CD4-positive, alpha-beta T cell treated with Interleukin-17A for 1 hour (primary cell): ENCODE measurements around the gene ADGRD1.
"Not testable (repeated sequence)": the region's sequence is repeated elsewhere in the genome, so short reads cannot be mapped to it uniquely, and the experiment has no call there.

Source experiments
- DNase-seq: peaks from one replicate; pipeline ENCODE4 v3.0.0-alpha.2; 2020

The ADGRD1 gene

DNA sequence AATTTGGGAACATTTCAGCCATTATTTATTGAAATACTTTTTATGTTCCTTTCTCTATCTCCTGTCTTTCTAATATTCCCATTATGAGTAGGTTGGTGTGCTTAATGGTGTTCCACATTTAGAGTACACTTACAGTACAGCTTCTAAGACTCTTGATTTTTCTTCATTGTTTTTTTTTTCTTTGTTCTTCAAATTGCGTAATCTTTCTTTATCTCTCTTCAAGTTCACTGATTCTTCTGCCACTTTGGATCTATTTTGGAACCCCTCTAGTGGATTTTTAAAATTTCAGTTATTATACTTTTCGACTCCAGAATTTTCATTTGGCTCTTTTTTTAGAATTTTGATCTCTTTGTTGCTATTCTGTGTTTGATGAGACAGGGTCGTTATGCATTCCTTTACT lies 157.7 kb downstream of the ADGRD1 start:
- no peak for DNase-seq

DNA sequence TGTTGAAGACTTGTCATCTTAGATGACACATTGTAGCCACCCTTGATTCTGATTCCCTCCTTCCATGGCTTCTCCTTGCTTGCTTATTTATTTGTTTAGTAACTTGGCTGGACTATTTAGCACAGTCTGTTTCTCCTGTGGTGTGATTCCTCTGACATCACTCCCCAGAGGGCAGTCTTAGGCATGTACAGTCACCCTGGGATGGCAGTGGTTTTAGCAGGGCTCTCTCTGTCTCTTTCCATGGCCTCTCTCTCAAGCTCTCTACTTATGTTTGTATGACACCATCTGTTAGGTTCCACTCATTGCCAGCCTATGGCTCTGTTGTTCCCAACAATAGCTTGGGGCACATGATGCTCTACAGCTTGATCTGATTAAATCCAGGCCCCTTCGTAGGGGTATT lies 158.3 kb downstream of the ADGRD1 start:
- DNase-seq: no peak

- DNase-seq: no peak
Observed at GRCh38 chr12:131112700-131113290, 159.1 kb downstream of the ADGRD1 start.

- DNase-seq: no peak
Observed at GRCh38 chr12:131113568-131114270, 160.0 kb downstream of the ADGRD1 start.

DNA sequence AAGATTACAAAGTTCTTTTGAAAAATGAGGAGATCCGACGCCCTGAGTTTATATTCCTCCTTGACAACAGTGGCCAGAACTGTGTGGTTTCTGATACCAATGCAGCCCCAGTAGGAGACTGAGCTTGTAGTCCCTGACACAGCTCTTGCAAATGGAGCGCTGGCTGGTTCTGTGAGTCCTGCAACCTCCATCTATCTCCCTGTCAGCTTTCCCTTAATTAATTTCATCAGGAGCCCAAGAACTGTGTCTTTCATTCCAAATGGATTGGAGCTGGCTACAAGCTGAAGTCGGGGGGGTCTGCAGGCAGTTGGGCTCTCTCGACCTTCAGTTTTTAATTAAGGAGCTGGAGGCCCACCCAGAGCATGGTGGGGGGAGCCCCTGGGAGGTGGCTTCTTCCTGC lies 160.6 kb downstream of the ADGRD1 start:
- DNase-seq: no peak

DNA sequence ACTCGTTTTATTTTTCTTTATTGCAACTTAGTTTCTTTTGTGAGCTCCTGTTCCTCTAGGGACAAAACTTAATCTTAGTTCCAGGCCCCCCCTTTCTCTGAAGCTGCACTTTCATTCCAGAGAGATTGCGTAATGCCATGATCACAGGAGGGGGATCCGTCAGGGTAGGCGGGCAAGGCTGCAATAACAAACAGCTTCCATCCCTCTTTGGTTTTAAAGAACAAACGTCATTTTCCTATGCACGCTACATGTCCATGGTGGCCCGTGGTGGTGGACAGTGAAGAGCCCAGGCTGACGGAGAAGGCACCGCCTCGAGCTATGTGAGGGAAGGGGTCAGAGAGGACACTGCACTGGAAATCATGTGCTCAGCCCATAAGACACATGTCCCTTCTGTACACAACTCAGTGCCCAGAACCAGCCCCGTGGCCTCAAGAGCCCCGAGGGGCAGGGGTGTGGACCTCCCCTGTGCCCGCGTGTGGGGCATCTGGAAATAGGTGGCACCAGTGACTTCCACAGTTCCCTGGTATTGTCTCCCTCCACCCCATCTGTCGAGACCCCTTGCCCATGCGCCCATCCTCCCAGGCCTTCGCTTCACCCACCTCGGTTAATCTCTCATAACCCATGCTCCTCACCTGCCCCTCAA lies 161.4 kb downstream of the ADGRD1 start:
- no peak for DNase-seq

DNA sequence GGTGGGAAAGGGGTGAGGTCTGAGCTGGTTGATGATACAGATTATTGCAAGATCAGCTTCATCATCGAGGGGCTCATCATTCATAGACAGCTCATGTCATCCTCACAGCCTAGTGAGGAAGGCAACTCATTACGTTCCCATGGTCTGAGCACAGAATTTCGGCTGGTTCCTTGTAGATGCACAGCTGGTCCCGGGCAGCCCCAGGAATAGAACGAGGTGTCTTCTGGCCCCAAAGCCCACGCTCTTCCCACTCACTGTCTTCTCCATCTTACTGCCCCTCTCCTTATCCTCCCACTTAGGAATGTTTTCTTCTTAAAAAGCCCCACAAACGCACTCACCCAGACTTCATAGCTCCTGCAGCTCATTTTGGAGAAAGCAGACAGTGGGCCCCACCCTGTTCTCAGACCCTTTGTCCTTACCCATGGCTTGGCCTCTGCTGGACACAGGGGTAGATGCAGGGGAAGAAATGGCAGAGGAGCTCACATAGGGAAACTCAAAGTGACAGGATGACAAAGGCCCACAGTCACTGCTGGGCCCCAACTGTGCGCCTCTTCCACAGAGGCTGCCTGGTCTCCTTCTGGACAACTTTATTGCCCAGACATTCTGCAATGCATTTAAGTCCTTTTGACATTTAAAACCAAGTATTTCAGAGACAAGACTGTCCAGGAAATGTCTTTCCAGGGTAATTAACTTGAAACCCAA lies 162.2 kb downstream of the ADGRD1 start:
- DNase-seq: no peak

DNA sequence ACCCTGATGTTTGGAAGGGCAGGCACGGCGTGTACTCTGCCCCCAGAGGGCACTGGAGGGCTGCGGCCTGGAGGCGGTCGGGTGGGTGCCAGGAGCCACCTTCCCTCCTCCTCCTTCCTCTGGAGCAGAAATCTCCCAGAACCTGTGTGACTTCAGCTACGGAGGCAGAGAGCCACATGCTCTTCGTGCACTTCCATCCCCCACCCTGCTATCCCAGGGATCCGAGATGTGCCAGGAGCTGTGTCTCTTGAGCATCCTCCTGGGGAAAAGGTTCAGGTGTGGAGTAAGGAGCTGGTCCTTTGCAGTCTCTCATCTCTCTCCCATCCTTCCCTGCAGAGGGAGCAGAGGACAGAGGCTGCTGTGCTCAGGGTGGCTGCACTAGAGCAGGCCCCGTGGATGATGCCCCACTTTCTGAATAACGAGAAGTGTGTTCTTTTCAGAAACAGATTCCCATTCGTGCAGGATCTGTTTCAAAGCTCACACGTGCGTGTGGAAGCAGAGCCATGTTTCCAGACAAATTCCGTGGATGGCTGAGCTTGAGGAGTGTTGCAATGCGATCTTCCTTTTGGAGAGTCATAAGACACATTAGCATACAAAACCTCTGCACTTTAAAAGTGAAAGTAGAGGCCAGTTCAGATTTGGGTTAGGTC lies 162.9 kb downstream of the ADGRD1 start:
- no peak for DNase-seq

DNA sequence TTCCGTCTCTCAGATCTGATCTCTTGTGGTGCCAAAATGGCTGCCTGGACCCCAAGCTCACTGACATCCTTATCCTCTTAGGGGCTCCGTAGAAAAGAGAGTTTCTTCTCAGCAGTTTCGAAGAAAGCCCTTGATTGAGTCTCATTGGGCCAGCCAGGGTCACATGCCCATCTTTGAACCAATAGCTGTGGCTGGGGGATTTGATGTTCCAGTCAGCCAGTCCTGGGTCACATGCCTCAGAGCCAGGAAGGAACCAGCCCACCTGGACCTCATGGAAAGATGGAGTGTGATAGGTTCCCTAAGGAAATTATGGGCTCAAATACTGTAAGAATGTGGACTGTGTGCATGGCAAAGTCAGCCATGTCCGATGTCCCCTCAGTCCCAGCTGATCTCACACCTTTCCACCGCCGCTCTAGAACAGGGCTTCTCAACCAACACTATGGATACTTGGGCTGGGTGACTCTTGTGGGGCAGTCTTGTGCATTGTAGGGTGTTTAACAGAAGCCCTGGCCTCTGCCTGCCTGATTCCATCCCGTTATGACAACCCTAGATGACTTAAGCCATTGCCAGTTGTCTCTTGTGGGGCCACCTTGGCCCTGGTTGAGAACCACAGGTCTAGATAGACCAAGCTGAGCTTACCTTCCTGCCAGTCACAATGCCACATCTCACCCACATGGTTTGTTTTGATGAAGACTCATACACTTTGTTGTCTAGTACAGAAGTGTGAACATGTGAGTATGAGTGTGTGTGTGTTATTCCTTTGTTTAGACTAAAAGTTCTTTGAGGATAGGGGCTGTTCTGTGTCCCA lies 163.9 kb downstream of the ADGRD1 start:
- DNase-seq: no peak

GRCh38 chr12:131118371-131118770 lies 164.7 kb downstream of the ADGRD1 start:
- DNase-seq: no peak

- not testable (repeated sequence) for DNase-seq
Observed at GRCh38 chr12:131119345-131119744, 165.6 kb downstream of the ADGRD1 start.

- DNase-seq: no peak
Observed at GRCh38 chr12:131119936-131120335, 166.2 kb downstream of the ADGRD1 start.

DNA sequence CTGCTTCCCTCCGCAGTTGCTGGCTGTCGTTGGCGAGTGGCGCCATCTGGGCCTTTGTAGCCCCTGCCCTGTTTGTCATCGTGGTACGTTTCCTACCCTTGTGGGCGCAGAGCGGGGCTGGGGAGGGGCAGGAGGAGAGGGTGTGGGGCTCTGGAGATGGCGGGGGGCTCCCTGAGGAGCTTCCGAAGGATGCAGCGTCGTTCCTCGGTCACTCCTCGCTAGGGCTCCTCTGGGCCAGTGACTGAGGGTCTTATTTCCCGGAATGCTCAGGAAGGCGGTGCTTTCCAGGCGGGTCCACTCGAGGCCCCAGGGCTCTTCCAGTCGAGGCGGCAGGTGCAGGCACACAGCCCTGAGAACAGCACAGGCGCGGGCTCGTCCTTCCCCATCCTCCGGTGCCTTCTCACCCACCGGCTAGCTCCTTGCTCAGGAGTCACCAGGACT lies 167.1 kb downstream of the ADGRD1 start:
- no peak for DNase-seq

- no peak for DNase-seq
Observed at GRCh38 chr12:131121705-131122405, 168.1 kb downstream of the ADGRD1 start.

DNA sequence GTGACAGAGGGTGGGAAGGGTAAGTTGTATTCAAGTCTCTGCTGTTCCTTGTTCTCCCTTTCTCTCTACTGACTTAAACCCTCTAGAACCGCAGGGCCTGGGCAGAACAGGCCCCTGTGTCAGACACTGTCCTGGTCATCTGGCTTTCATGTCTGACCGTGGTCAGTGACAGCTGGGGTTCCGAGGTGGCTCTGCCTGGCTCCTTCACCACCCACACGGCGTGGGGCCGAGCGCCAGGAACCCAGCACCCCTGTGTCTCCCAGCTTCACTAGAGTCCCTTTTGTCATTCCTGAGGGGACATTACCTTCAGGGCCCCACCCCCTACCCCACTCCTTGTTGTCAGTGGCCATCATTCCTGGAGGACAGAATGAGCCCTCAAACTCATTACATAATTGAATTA lies 168.9 kb downstream of the ADGRD1 start:
- DNase-seq: no peak

- DNase-seq: no peak
Observed at GRCh38 chr12:131123817-131124216, 170.1 kb downstream of the ADGRD1 start.

- no peak for DNase-seq
Observed at GRCh38 chr12:131124487-131125280, 171.0 kb downstream of the ADGRD1 start.

DNA sequence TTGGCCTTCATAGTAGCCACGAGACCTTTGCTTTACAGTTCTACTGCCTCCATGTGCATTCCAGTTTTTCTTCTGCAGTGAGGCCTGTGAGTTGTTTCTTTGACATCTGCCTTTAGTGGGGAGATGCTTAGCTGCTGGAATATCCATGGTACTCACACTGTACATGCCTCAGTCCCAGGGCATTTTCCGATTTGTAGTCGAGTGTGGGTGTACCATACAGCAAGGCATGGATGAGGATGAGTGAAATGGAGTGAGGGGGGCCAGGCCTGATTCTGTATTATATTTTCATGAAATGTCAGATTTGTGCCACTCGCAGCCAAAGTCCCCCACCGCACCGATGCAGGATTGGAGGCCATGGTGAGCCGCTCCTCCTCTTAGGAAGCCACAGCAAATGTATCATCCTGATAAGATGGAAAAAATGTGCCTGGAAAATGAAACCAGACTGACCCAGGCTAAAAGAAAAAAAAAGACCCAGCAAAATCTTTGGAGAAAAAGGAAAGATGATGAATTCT lies 173.0 kb downstream of the ADGRD1 start:
- no peak for DNase-seq

DNA sequence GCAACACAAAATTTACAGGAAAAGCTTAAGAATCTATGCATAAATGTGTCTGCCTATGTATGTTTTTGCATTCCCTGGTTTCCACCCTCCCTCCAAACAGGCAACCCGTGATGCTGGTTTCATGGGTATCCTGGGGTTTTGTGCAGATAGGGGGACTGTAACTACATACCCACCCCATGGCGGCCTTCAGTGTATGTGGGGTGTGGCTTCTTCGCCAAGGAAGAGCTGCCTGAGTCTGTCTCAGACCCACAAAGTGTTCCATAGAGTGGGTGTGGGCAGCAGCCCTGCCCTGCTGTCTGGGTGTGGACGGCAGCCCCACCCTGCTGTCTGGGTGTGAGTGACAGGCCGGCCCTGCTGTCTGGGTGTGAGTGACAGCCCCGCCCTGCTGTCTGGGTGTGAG lies 174.8 kb downstream of the ADGRD1 start:
- no peak for DNase-seq

DNA sequence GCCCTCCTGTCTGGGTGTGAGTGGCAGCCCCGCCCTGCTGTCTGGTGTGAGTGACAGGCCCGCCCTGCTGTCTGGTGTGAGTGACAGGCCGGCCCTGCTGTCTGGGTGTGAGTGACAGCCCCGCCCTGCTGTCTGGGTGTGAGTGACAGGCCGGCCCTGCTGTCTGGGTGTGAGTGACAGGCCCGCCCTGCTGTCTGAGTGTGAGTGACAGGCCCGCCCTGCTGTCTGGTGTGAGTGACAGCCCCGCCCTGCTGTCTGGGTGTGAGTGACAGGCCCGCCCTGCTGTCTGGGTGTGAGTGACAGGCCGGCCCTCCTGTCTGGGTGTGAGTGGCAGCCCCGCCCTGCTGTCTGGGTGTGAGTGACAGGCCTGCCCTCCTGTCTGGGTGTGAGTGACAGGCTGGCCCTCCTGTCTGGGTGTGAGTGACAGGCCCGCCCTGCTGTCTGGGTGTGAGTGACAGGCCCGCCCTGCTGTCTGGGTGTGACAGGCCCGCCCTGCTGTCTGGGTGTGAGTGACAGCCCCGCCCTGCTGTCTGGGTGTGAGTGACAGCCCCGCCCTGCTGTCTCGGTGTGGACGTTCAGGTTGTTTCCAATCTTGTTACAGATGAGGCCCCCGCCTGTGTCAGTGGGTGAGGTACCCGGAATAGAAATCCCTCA lies 175.4 kb downstream of the ADGRD1 start:
- peak; percentile 14 for DNase-seq
